ENCODE results near the gene MROH2A. TPM values are rescaled to one million over a fixed set of nuclear protein-coding genes. Genes with fewer than 3 reads are reported as not detected.

The MROH2A gene
- total and polyA plus RNA-seq, 9 of the 15 experiments (the other 6 are each of a cell fraction or from before 2014, with no cell fraction given), result 0.03 TPM; not detected in 8

DNA sequence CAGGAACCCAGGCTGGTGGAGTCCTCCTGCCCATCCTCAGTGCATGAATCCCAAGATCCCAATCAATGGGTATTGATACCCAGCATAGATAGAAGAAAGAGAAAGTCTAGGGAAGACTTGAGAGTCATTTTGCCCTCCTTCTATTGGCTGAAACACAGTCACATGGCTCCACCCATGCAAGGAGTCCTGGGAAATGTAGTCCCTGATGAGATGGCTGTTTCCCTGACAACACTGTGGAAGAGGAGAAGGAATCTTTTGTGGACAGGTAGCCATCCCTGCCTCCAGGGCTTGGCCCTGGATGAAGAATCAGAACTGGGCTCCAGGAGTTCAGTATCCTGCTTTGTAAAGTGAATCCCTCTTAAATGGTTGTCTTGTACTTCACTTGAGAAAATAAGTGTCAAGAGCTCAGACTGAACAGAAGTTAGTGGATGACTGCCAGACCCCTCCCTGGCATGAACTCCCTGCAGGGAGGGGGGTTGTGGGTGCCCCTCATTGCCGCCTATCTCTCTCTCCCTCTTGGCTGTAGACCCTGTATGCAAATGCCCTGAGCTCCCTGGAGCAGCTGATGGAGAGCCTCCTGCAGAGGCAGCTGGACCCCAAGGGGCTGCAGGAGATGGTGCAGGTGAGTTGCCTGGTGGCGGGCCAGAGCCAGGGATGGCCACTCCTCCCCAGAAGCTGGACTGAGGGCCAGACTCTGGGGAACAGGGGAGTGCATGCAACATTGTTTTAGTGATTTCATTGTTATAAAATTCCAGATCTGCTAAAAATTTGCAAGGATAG is 36.1 kb downstream of the MROH2A start:
- Histone ChIP-seq H4K20me1 (replicated peaks; ENCODE audit: control insufficient read depth, insufficient read depth, low read length) (no peaks in the 10 kb centered on the region), H3K79me2 (ENCODE audit: control insufficient read depth, insufficient read depth, low read length) (no peaks in the 10 kb centered on the region), H3K9me1 (ENCODE audit: control insufficient read depth, insufficient read depth, low read length) (no peaks in the 10 kb centered on the region), H3K27me3 (ENCODE audit: control insufficient read depth in 2 of 2, insufficient read depth in 2 of 2, low read length in 2 of 2) (peaks cover 2 to 25% of the 10 kb centered on the region in 2 experiments; a peak in 3 of 5 replicates), H3K4me3 (no peak overlapping the region), H3K9me3 (replicated peaks; ENCODE audit: control insufficient read depth, insufficient read depth, low read depth, low read length) (no peaks in the 10 kb centered on the region), H3K36me3 (ENCODE audit: control insufficient read depth, insufficient read depth, low read length) (no peaks in the 10 kb centered on the region), H3K9ac (ENCODE audit: insufficient read depth in 1 of 2, low read depth in 2 of 2, low read length in 2 of 2) (no peak overlapping the region), H3K27ac (ENCODE audit: extremely low read depth, low read depth, low read length) (no peak overlapping the region), H3K4me2 (ENCODE audit: insufficient read depth, low read length) (no peak overlapping the region), H2AFZ (ENCODE audit: low read depth, low read length) (no peak overlapping the region), H3K4me1 (replicated peaks in 1 of 2; ENCODE audit: control insufficient read depth in 2 of 2, insufficient read depth in 2 of 2, low read length in 2 of 2) (no peaks in the 10 kb centered on the region; a peak in 1 of 5 replicates)
- FAIRE-seq (peak; percentile 46), DNase-seq (ENCODE audit: extremely low read depth in 1 of 4, low spot score in 3 of 4) (peak in 3 of 4 experiments; percentile 31 to 53 (median 33)), ATAC-seq (peak; percentile 83)
- in situ Hi-C loops (cut with MboI), result no loop called here
- WGBS (ENCODE audit: insufficient coverage, low coverage, missing lambda C conversion rate), result 0% methylated on average over 1 of the region's 2 CpGs
- ChIA-PET CTCF (ENCODE audit: low intra/inter-chr PET ratio) (no interaction called here), POLR2A (interaction anchor here (0.6 to 0.7 kb wide), 2 partner anchors 166 to 421 kb away, joined by 3 to 4 read pairs; no protein-coding TSS in a partner anchor)
- TF ChIP-seq EGR1 (conservative IDR thresholded peaks at IDR 0.05) (no peak), CCAR2 (IDR thresholded peaks at IDR 0.05; ENCODE audit: low read depth, low read length) (no peak), PTTG1 (tag; IDR thresholded peaks at IDR 0.05; ENCODE audit: low read depth) (no peak), USF1 (CRISPR knock-in tag; IDR thresholded peaks at IDR 0.05) (peak; percentile 85), USF2 (CRISPR knock-in tag; IDR thresholded peaks at IDR 0.05) (peak; percentile 90), TEAD4 (IDR thresholded peaks at IDR 0.05; ENCODE audit: low read length) (no peak), TEAD4 (CRISPR knock-in tag; IDR thresholded peaks at IDR 0.05; ENCODE audit: borderline replicate concordance) (no peak), HCFC1 (IDR thresholded peaks at IDR 0.05; ENCODE audit: low read depth, low read length) (peak; percentile 80), SIX5 (IDR thresholded peaks at IDR 0.05; ENCODE audit: borderline replicate concordance in 1 of 2, insufficient read depth in 1 of 2, low read depth in 1 of 2, low read length in 2 of 2) (peak; percentile 45 to 51; a peak in 3 of 4 replicates), FOS (IDR thresholded peaks at IDR 0.05; ENCODE audit: extremely low read depth, insufficient read length) (peak; percentile 6), RFX1 (IDR thresholded peaks at IDR 0.05) (peak; percentile 77), RAD51 (IDR thresholded peaks at IDR 0.05; ENCODE audit: borderline replicate concordance, low read depth) (peak; percentile 67; the same call in 1 of the 2 replicates), ZNF143 (CRISPR knock-in tag; IDR thresholded peaks at IDR 0.05) (peak; percentile 74), HOXB6 (CRISPR knock-in tag; IDR thresholded peaks at IDR 0.05; ENCODE audit: borderline replicate concordance) (no peak)
- TF ChIP-seq, protein P1, sequence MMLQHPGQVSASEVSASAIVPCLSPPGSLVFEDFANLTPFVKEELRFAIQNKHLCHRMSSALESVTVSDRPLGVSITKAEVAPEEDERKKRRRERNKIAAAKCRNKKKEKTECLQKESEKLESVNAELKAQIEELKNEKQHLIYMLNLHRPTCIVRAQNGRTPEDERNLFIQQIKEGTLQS (IDR thresholded peaks at IDR 0.05), result no peak
- TF ChIP-seq, protein P1 (CRISPR knock-in tag; conservative IDR thresholded peaks at IDR 0.05), result no peak
- TF ChIP-seq, protein P2, sequence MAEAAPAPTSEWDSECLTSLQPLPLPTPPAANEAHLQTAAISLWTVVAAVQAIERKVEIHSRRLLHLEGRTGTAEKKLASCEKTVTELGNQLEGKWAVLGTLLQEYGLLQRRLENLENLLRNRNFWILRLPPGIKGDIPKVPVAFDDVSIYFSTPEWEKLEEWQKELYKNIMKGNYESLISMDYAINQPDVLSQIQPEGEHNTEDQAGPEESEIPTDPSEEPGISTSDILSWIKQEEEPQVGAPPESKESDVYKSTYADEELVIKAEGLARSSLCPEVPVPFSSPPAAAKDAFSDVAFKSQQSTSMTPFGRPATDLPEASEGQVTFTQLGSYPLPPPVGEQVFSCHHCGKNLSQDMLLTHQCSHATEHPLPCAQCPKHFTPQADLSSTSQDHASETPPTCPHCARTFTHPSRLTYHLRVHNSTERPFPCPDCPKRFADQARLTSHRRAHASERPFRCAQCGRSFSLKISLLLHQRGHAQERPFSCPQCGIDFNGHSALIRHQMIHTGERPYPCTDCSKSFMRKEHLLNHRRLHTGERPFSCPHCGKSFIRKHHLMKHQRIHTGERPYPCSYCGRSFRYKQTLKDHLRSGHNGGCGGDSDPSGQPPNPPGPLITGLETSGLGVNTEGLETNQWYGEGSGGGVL (CRISPR knock-in tag; IDR thresholded peaks at IDR 0.05), result no peak
- no TSS peak for BruUV-seq (replicated peaks)
- intact Hi-C loops (cut with micrococcal nuclease), result no loop called here
